ENCODE measurements around the gene NEURL3.
A peak's percentile ranks its signal among the peaks of the same experiment; 100 is the strongest.

NEURL3 gene

DNA sequence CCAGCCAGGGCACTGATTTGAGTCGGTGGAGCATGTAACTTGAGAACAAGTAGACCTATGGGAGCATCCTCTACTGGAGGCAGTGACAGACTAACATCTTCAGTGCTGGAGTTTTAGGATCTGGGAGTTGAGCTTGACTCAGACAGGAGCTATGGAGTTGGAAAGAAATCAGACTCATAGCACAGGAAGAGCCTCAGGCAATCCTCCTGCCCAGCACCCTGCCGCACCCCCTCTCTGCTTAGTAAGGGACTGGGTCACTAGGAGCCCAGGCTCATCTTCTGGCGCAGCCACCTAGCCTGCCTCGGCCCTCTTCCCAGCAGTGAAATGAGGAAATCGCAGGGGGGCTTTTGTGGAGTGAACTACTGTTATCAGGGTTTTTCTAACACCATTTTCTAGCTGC lies 35.0 kb upstream of the NEURL3 start:
- DNase-seq (ENCODE audit: low read depth in 4 of 4, low spot score in 1 of 4) = no peak

DNA sequence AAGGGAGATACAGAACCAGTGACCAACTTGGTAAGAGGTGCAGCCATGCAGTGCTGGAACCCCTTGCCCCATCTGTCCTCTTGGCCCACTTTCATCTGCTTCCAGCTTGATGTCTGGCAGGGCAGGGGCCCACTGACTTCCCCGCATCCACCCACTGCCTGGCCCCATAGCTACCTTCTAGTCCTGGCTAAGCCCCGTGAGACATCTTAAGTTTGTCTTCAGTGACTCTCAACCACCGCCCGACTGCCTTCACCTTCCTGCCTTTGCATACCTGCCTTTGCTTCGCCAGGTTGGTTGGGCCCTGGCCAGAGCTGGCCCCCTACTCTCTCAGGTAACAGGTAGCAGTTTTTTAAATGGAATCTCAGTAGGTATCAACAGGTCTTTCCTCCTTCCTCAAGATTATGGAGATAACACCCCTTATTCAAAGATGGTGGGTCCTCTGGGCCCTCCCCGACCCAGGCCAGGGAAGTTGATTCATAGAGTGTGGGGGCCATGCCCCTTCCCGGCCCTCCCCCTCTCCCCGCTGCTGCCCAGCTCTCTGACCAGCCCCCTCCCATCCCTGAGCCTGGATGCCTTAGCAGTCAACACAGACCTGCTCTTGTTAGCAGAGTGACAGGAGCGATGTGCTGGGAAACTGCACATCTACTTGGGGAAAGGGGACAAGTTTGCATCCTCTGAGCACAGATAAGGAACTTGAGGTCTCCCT lies 34.2 kb upstream of the NEURL3 start:
- no peak for DNase-seq (ENCODE audit: low read depth in 4 of 4, low spot score in 1 of 4)

DNA sequence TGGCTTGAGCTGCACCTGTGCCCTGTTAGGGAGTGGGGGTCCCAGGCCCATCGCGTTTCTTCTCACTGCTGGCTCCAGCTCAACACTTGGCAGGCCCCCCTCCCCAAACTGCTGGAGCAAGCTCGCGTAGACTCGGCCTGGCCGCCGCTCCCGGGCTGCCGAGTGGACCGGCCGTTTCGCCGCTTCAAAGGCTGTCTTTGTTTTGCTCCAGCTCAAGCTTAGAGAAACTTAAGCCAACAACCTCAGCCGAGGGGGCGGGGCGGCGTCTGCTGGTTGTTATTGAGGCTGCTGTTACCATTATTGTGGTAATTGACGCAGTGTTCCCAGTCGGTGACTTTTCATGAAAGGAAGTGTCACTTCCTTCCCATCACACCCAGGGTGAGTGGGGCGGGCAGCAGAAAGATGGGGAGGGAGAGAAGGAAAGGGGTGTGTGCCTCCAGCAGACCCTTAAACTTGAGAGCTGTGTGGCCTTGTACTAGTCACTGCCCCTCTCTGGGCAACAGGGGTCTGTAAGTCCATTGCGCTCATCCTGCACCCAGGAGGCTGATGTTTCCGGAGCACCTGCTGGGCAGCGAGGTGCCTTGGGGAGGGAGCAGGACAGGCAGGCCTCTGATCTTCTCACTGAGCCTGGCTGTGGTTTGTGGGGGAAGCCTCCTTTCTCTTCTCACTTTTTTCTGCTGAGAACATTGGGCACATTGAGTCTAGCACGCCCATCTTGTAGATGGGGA lies 33.5 kb upstream of the NEURL3 start:
- peak; percentile 73 to 92 (median 76) for DNase-seq (ENCODE audit: low read depth in 4 of 4, low spot score in 1 of 4)

- DNase-seq (ENCODE audit: low read depth in 4 of 4, low spot score in 1 of 4) = no peak
These were observed 32.8 kb upstream of the NEURL3 start for GRCh38 chr2:96537734-96538486.

DNA sequence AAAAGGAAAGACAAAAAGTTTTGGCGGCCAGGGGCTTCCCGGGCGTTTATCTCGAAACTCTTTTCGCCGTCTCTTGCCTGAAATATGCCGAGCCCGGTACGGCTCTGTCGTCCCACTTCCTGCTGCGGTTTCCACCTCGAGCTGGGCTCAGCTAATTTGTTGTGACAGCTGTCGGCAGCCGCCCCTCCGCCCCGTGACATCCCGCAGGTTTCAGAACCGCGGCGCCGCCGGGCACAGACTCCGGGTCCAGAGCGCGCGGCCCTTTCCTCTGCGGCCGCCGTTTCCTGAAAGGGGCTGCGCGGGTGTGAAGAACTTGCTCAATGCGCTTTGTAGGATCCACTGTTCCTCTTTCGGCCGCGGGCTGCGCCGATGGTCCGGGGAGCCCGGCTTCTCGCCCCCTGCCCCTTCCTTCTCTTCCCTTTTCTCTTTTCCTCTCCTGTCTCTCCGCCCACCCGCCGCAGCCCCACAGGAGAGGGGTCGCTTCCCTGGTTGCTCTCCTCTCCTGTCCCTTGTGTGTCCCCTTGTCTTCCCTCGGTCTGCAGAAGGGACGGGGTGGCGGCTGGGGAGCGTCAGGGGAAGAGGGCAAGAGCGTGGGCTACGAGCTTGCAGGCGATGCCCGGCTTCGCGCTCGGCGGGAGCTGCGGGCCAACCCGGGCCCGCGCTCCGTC lies 32.0 kb upstream of the NEURL3 start:
- DNase-seq (ENCODE audit: low read depth in 4 of 4, low spot score in 1 of 4) = peak; percentile 60 to 81 (median 68)

GRCh38 chr2:96536445-96537065 lies 31.4 kb upstream of the NEURL3 start, which contains the start of gene ARID5A:
TSS of gene ARID5A (plus strand) at chr2:96536752. CDS start at chr2:96536827, 75 bp downstream.
- peak; percentile 85 to 95 (median 87) for DNase-seq (ENCODE audit: low read depth in 4 of 4, low spot score in 1 of 4)

DNA sequence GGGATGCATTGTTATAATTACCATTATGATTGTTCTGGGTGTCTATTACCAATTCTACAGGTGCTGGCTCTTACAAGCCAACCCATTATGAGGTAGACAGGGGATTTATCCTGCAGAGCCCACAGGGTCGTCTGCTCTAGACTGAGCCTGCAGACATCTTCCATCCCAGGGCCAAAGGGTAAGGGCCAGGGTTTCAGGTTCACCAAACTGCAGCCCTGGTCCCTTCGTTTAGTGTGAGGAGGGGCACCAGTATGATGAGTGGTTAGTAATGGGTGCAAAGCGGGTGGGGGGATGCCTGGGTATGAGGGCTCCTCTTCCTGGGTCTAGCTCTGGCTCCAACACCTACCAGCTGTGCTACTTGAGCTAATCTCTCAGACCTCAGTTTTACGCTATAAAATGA lies 30.2 kb upstream of the NEURL3 start:
- DNase-seq (ENCODE audit: low read depth in 4 of 4, low spot score in 1 of 4) = no peak

DNA sequence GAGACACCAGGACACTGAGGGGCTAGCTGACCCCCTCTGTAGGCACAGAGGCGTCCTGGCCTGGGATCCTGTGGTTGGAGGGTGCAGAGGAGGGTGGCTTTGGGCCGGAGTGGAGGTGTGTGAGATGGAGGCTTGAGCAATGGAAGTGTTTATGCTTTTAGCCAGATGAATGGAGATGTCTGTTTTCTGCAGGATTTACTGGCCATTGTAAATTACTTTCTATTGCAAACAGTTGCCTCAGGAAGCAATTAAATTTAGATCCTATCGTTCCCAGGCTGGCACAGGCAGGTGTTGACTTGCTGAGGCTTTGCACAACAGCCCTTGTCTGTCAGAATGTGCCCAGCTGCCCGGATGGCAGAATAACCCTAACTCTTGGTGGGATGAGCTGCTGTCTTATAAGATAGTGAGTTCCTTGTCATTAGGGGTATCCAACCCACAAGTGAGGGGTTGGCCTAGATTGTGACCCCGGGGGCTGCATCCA lies 29.6 kb upstream of the NEURL3 start:
- no peak for DNase-seq (ENCODE audit: low read depth in 4 of 4, low spot score in 1 of 4)

DNA sequence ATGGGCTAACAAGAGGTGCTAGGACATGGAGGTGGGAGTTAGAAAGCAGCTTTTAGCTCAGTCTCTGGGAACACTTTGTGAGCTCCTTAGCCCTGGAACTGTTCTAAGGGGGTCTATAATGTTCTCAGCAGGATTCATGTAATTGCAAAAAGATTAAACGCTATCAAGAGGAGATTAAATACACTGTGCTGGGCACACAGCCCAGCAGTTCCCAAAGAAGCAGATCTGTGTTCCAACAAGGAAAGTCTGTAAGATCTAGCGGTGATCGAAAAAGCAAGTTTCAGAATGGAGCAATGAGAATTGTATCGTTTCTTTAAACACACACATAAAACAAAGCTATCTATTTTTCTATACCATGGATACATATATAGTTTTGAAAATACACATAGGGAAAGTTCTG lies 29.0 kb upstream of the NEURL3 start:
- DNase-seq (ENCODE audit: low read depth in 4 of 4, low spot score in 1 of 4) = no peak

DNA sequence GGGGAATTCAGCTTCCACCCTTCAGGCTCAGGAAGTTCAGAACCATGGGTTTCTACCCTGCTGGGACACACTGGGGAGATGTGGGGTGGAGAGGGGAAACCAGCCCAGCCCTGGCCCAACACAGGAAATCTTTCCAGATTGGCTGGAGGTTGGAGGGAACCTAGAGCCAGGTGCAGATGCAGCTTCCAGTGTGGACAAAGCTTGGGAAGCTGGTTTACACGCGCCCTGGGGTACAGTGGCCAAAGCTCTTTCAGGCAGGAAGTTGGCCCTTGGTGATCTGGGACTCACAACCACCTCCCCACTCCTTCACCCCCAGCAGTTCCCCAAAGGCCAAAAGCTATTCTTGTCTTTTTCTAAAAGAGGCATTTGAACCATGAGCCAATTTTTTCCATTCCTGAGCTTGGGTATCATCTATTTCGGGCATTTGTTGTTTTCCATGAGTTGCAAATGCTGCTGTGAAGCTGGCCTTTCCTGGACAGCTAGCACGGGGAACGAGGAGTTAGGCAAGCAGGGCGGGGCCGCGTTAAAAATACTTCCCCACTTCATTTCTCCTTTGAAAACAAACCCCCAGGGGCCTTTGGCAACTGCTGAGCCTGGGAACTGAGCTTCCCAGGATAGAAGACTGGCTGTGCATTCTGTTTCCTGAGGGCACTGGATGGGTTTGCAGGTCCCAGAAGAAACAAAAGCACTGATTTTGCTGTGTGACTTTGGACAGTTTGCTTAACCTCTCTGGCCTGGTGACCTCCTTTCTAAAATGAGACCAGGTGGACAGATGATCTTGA lies 28.3 kb upstream of the NEURL3 start:
- DNase-seq (ENCODE audit: low read depth in 4 of 4, low spot score in 1 of 4) = no peak

- no peak for DNase-seq (ENCODE audit: low read depth in 4 of 4, low spot score in 1 of 4)
These were observed 27.6 kb upstream of the NEURL3 start for GRCh38 chr2:96532641-96533291.

DNA sequence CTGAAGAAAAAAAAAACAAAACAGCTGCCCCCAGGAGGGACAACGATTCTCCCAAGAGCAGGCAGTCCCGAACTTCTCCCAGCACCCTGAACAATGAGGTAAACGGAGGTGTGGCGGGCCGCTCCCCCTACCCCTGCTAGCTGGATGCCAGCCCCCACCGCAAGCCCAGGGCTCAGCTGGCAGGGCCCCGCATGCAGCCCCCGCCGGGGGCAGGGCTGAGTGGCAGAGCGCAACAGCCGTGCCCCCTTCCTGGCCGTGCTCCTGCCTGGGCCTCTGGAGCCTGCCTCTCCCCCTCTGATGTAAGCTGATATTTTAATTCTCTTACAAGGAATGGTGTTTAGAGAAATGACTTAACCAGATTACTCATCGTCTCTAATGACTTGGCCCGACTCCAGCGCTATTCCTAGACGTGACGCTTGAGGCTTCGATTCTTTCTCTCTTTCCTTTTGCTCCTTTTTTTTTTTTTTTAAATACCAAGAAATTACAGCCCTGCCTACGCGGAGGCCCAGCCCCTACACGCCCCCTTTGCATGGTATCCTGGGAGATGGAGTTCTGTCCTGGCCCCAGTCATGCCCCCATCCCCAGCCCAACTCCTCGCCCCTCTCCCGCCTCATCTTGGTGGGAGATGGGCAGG lies 26.8 kb upstream of the NEURL3 start:
- DNase-seq (ENCODE audit: low read depth in 4 of 4, low spot score in 1 of 4) = peak; percentile 72 to 85 (median 80)

DNA sequence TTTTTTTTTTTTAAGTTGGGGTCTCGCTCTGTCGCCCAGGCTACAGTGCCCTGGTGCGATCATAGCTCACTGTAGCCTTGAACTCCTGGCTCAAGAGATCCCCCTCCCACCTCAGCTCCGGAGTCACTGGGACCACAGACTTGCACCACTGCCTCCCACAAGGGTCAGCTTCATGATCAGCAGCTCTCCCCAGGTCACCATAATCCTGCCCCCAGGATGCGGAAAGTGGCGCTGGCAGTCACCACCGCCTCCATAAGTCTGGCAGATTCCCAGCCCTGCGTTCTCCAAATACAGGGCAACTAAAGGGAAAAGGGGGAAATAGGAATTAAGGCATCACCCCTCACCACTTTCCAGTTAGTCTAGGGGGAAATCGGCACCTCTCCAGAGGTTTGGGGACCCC lies 26.2 kb upstream of the NEURL3 start:
- DNase-seq (ENCODE audit: low read depth in 4 of 4, low spot score in 1 of 4) = no peak

- no peak for DNase-seq (ENCODE audit: low read depth in 4 of 4, low spot score in 1 of 4)
These were observed 25.6 kb upstream of the NEURL3 start for GRCh38 chr2:96530474-96531357.

DNA sequence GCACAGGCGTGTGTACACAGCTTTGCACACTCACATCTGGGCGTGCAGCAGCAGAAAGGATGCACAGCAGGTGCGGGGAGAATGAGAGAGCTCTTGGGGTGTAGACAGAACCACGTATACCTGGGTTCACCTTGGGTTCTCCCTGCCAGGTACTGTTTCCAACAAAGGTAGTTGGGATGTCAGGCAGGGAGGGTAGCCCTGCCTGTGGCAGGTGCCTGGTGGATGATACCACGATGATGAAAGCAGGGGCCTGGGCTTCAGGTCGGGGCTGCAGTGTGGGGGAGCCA lies 24.9 kb upstream of the NEURL3 start:
- DNase-seq (ENCODE audit: low read depth in 4 of 4, low spot score in 1 of 4) = no peak

DNA sequence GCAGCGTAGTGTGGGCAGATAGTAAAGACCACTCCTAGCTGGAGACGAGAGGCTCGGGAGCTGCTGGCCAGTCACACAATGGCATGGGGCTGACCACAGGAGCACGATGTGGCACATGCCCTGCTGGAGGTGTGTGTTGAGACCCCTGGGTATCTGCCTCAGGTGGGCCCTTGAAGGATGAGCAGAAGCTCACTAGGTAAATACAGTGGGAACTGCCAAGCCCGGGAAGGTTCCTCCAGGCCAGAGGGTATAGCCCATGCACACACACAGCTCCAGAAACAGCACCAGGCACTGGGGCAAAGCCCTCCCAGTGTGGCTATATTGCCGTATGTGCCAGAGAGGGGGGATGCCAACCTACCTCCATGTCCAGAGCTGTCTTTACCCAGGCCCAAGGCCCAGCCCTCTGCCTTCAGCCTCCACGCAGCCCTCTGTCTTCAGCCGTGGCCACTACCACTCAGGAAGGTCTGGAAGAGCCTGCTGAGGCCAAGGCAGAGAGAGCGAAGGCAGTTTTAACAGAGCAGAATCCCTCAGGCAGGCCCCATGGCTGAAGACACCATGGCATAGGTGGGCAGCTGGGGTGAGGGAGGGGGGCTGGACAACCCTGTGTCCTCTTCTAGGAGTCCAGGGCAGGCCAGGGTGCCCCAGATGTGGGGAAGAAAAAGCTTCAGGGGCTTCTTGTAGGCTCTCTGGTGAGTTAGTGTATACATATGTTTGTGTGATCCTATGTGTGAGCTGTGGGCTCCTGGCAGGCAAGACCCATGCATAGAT lies 24.4 kb upstream of the NEURL3 start:
- no peak for DNase-seq (ENCODE audit: low read depth in 4 of 4, low spot score in 1 of 4)

DNA sequence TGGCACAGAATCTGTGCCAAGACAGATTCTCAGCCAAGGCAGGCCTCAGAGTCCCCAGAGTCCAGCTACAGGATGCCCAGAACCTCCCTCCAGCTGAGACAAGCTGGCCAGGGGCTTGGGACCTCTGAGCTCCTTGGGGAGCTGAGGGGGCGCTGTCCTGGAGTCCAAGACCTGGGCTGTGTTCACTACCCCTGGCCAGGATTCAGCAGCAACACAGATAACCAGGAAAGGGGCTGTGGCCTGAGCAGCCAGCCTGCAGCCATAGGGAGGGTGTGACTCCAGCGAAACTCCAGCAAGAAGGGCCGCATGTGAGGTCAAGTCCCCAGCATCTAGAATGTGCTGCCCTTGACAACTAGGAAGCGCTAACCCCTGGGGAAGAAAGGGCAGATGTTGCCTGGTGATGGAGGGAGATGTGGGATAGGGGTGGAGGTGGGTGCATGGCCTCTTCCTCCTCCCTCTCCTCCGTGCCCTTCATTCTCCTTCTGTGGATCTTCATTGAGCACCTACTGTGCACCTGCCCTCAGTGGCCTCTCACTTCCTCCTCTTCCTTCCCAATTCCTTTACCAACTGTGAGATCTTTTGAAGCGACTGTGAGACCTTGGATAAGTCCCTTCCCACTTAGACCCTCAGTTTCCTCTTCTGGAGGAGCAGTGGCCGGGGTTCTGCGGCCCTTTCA lies 23.7 kb upstream of the NEURL3 start:
- no peak for DNase-seq (ENCODE audit: low read depth in 4 of 4, low spot score in 1 of 4)
